Type B pancreatic cell (in vitro differentiated cells): Measurements from ENCODE around the gene SERPINI1. TPM values are rescaled to one million over a fixed set of nuclear protein-coding genes. Genes with fewer than 3 reads are reported as not detected.
A peak's percentile ranks its signal among the peaks of the same experiment; 100 is the strongest.

Experiments
- DNase-seq: peaks from one replicate; pipeline ENCODE4 v3.0.0; 2021; ENCODE audit warnings: mixed read lengths; ENCODE audit not compliant: unreplicated experiment; ENCODE audit errors: extremely low spot score
- H3K27ac Mint-ChIP-seq: 2 replicates; pipeline ENCODE4 v1.8.0; 2021; ENCODE audit warnings: mild to moderate bottlenecking, mixed read lengths
- H3K27me3 Mint-ChIP-seq: 2 replicates; pipeline ENCODE4 v1.8.0; 2021; ENCODE audit warnings: mixed read lengths
- H3K36me3 Mint-ChIP-seq: 2 replicates; pipeline ENCODE4 v1.8.0; 2021; ENCODE audit warnings: mixed read lengths
- H3K4me1 Mint-ChIP-seq: one replicate; pipeline ENCODE4 v1.8.0; 2021; ENCODE audit warnings: mixed read lengths; ENCODE audit not compliant: unreplicated experiment
- H3K4me3 Mint-ChIP-seq: 2 replicates; pipeline ENCODE4 v1.8.0; 2021; ENCODE audit warnings: mild to moderate bottlenecking, mixed read lengths
- H3K9me3 Mint-ChIP-seq: 2 replicates; pipeline ENCODE4 v1.8.0; 2021; ENCODE audit warnings: mixed read lengths
- CTCF ChIP-seq: fragments of 200-600 bp; sonication (generic); conservative IDR thresholded peaks from 2 replicates; pipeline ENCODE4 v1.5.0; 2021; ENCODE audit warnings: antibody characterized with exemption, mild to moderate bottlenecking
- total RNA-seq: library from RNA; stranded (reverse); gene quantifications from 2 replicates; pipeline ENCODE4 v1.2.1, GENCODE V29; 2021; ENCODE audit warnings: low replicate concordance

The SERPINI1 gene
- total RNA-seq, 1 donor from 2014 or later = 27.2 TPM

- Mint-ChIP-seq H3K27ac (no peak overlapping the region), H3K4me1 (no peaks in the 10 kb centered on the region), H3K36me3 (peaks cover 60% of the 10 kb centered on the region), H3K4me3 (no peak overlapping the region), H3K9me3 (peaks cover 5% of the 10 kb centered on the region), H3K27me3 (no peaks in the 10 kb centered on the region)
- no peak for TF ChIP-seq CTCF
- no peak for DNase-seq
Observed at GRCh38 chr3:167716920-167717319, 18.6 kb upstream of the SERPINI1 start.

GRCh38 chr3:167718582-167718981 is 16.9 kb upstream of the SERPINI1 start:
- DNase-seq = no peak
- TF ChIP-seq CTCF = no peak
- Mint-ChIP-seq H3K4me1 (peaks cover 4% of the 10 kb centered on the region), H3K27me3 (no peaks in the 10 kb centered on the region), H3K4me3 (no peak overlapping the region), H3K27ac (no peak overlapping the region), H3K36me3 (peaks cover 47% of the 10 kb centered on the region), H3K9me3 (peaks cover 5% of the 10 kb centered on the region)

DNA sequence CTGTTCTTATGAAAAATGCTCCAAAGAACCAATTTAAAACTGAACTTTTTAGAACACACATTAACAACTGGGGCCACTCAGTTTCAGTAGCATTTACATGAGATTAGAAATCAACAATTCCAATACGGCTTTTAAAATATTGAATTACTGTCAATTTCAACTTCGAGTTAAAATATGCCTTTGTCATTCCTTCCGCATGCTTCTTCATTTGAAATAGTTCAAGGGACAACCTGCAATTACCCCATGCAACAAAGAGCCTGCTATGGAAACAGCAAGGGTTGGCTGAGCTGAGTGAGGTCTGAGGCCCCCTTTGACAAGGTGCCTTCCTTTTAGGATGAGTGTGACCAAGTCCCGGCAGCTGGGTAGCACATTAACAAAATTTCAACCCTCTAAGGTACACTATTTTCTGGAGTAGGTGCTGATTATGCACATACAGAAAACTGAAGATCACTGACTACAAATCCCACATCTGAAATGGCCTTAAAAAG is 12.5 kb upstream of the SERPINI1 start:
- H3K4me3 Mint-ChIP-seq = no peak overlapping the region
- no peak for TF ChIP-seq CTCF
- DNase-seq = no peak
- peaks cover 13% of the 10 kb centered on the region for H3K4me1 Mint-ChIP-seq
- H3K9me3 Mint-ChIP-seq = no peaks in the 10 kb centered on the region
- peaks cover 19% of the 10 kb centered on the region for H3K36me3 Mint-ChIP-seq
- H3K27ac Mint-ChIP-seq = peak overlapping the region; percentile 28
- H3K27me3 Mint-ChIP-seq = no peaks in the 10 kb centered on the region

DNA sequence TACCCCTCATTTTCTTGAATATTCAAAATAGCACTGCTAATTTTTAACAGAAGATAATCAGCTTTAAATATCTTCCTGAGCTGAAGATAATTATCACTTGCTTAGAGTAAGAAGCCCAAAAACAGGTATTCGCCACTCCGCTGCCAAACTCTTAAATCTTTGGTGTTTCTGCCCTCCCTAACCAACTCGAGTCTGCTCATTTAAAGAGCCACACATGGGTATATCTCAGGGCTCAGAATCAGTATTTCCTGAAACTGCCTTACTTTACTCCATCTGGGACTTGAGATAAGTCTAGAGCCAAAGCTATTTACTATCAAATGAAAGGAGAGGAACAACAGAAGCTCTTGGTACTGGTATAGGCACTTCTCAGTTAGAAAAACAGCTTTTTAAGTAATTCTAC is 11.6 kb upstream of the SERPINI1 start:
- H3K4me1 Mint-ChIP-seq = peaks cover 18% of the 10 kb centered on the region
- DNase-seq = no peak
- no peak overlapping the region for H3K4me3 Mint-ChIP-seq
- no peaks in the 10 kb centered on the region for H3K9me3 Mint-ChIP-seq
- H3K27ac Mint-ChIP-seq = no peak overlapping the region
- H3K27me3 Mint-ChIP-seq = no peaks in the 10 kb centered on the region
- peaks cover 12% of the 10 kb centered on the region for H3K36me3 Mint-ChIP-seq
- no peak for TF ChIP-seq CTCF

DNA sequence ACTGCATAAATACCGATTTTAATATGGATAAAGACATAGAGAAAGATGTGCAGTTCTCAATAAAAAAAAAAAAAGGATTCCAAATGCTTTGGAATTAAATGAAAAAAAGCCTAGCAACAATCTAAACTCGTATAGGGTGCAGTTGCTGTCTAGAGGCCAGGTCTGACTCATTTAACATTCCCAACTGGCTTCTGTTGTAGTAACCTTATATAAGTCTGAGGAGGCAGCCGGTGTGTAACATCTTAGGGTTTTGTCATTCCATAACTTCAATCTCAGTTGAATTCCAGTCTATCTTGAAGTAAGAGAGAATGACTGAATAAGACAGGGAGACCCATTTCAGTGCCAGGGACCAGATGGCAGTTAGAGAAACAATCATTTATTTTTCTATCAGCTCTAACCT is 7.3 kb upstream of the SERPINI1 start:
- H3K27me3 Mint-ChIP-seq = no peaks in the 10 kb centered on the region
- no peak for TF ChIP-seq CTCF
- H3K9me3 Mint-ChIP-seq = no peaks in the 10 kb centered on the region
- DNase-seq = no peak
- H3K36me3 Mint-ChIP-seq = peaks cover 3% of the 10 kb centered on the region
- no peak overlapping the region for H3K27ac Mint-ChIP-seq
- peaks cover 30% of the 10 kb centered on the region for H3K4me1 Mint-ChIP-seq
- H3K4me3 Mint-ChIP-seq = no peak overlapping the region
